Choroid plexus epithelial cell (primary cell): ENCODE measurements around the gene NLGN1.

Source experiments
- DNase-seq: peaks from one replicate; pipeline ENCODE4 v3.0.0-alpha.2; 2010; ENCODE audit warnings: low read depth
- H3K4me3 ChIP-seq: 2 replicates; pipeline ENCODE4 v1.5.1; 2011; ENCODE audit warnings: low read depth, mild to moderate bottlenecking, control low read depth, low read length, moderate library complexity
- TF ChIP-seq, protein P1 (sequence below): conservative IDR thresholded peaks from 2 replicates; pipeline ENCODE4 v1.5.1; 2011; ENCODE audit warnings: low read depth, mild to moderate bottlenecking, control low read depth, inconsistent platforms, low read length, moderate library complexity

The NLGN1 gene

DNA sequence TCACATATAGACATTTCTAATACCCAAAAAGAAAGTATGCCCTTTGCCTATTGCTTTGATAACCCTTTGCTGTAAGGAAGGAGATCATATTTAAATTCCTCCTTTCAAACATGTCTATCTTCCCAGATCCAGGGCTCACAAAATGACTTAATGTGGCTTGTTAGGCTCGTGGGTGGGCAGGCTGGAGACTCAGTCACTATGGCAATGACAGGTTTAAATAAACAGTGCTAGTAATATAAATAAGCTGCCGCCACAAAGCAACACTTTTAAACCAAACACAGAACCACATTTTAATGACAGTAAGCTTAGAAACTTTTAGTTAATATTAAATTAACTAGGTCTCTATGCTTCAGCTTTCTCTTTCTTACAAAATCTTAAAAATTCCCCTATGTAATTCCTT is 845.6 kb downstream of the NLGN1 start:
- DNase-seq, result peak; percentile 5
- no peak overlapping the region for H3K4me3 ChIP-seq
- TF ChIP-seq, protein P1, sequence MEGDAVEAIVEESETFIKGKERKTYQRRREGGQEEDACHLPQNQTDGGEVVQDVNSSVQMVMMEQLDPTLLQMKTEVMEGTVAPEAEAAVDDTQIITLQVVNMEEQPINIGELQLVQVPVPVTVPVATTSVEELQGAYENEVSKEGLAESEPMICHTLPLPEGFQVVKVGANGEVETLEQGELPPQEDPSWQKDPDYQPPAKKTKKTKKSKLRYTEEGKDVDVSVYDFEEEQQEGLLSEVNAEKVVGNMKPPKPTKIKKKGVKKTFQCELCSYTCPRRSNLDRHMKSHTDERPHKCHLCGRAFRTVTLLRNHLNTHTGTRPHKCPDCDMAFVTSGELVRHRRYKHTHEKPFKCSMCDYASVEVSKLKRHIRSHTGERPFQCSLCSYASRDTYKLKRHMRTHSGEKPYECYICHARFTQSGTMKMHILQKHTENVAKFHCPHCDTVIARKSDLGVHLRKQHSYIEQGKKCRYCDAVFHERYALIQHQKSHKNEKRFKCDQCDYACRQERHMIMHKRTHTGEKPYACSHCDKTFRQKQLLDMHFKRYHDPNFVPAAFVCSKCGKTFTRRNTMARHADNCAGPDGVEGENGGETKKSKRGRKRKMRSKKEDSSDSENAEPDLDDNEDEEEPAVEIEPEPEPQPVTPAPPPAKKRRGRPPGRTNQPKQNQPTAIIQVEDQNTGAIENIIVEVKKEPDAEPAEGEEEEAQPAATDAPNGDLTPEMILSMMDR, result no peak

DNA sequence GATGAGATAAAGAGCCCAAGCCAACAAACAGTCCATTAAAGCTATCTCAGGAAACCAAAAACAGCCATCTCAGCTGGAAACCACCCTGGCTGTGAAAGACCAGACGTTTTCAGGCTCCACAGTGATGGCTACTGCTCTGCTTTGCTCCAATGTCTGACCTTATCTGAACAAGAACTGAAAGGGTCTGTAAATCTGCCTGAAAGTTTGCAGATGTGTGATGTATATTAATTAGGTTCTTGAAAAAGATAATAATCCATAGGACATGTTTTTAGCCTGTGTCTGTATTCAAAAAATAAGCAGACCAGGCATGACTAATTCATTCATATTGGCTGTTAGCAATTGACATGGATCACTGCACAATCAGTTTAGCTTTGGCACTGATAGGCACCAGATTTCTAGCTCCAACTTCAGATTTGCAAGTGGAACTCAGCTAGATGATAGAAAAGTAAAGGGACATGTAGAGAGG is 850.2 kb downstream of the NLGN1 start:
- TF ChIP-seq, protein P1, result no peak
- H3K4me3 ChIP-seq, result no peak overlapping the region
- DNase-seq, result no peak

DNA sequence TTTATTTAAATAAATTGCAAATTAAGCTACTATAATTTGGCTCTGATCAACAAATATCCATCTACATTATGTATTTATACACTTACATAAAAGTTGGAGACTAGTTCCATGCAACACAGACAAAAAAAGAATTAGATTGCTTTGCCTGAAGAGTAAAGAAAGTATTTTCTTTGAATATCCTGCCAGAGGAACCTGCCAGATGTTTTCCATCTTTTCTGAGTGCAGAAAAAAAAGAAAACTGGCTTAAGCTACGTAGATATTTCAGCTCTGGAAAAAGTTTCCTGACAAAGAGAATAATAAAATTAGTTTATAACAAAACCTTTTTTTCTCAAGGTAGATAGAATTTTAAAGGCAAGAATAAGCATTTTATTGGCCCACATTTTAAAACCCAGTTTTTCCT is 854.1 kb downstream of the NLGN1 start:
- TF ChIP-seq, protein P1, result no peak
- no peak for DNase-seq
- H3K4me3 ChIP-seq, result no peak overlapping the region

DNA sequence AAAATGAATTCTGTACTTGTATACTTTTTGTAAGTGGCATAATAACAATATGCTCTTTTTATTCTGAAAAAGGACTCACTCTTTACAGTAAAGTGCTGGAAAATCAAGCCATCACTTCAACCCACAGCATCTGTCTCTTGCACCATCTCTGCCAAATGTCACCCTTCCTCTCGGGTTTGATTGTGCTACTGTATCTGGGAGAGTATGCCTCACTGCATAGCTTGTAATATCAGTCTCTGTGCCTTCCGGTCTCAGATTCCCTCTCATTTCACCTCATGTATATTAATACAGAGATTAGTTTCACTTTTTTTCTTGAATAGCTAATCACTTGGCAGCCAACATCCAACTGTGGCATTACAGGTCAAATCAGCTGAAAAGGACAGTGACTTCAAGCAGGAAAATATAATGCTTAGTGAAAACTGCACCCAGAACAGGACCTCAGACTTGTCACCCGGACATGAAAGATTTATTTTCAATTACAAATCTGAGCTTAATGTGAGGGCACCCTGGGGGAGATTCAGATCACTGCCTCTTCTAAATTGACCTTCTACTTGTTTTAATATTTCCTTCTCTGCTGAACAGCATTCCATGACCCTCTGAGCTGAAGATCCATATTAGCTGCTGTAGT is 855.8 kb downstream of the NLGN1 start:
- H3K4me3 ChIP-seq, result no peak overlapping the region
- DNase-seq, result no peak
- TF ChIP-seq, protein P1, result no peak

DNA sequence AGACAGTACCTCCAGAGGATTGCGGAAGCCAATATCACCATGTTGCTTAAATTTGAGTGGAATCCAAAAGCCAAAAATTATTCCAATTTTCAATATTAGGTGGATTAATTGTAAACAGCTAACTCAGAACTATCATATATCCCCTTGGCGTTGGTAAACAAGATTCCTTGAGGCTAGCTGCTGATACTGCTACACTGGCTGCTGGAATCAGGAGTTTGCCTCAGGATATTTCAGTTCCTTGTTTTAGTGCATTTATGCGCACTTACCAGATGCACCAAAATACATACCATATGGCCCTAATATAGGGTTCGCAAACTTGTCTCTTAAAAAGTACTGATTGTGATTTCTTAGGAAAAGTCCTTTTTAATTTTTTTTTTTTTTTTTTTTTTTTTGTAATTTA is 856.4 kb downstream of the NLGN1 start:
- no peak overlapping the region for H3K4me3 ChIP-seq
- TF ChIP-seq, protein P1, result no peak
- DNase-seq, result no peak

DNA sequence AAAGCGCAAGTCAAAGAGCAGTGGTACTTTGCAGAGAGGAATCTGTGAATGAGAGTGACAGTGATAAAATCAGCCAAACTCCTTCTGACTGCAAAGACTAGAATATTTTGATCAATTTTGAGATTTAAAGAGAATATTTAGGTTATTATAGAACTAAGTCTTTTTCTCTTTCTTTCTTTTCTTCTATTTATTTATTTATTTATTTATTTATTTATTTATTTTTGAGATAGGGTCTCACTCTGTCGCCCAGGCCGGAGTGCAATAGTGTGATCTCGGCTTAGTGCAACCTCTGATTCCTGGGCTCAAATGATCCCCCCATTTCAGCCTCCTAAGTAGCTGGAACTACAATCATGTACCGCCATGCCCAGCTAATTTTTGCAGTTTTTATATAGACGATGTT is 857.9 kb downstream of the NLGN1 start:
- no peak for DNase-seq
- TF ChIP-seq, protein P1, result no peak
- H3K4me3 ChIP-seq, result no peak overlapping the region

DNA sequence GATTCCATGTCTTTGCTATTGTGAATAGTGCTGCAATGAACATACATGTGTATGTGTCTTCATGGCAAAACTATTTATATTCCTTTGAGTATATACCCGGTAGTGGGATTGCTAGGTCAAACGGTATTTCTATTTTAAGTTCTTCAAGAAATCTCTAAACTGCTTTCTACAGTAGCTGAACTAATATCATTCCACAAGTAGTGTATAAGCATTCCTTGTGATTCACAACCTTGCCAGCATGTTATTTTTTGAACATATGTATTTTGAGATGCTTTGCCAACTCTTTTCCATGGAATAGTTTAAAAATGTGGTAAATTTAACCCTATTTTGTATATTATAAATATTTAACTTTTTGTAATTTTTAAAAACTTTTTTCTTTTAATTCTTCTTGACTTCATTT is 868.9 kb downstream of the NLGN1 start:
- no peak overlapping the region for H3K4me3 ChIP-seq
- no peak for DNase-seq
- TF ChIP-seq, protein P1, result no peak
